H9 (cell line): ENCODE results near the gene SECISBP2. TPM values are rescaled to one million over a fixed set of nuclear protein-coding genes. Genes with fewer than 3 reads are reported as not detected.

Source experiments
- DNase-seq: peaks from one replicate; pipeline ENCODE4 v3.0.0-alpha.2; 2017
- H2AFZ ChIP-seq: one replicate; pipeline ENCODE4 v1.6.1; 2013; ENCODE audit warnings: mild to moderate bottlenecking, low read length, control low read depth, moderate library complexity
- H2AK5ac ChIP-seq: 2 replicates; pipeline ENCODE4 v1.6.1; 2013; ENCODE audit warnings: low read length, control low read depth, mixed read lengths; ENCODE audit not compliant: insufficient read length
- H2BK120ac ChIP-seq: one replicate; pipeline ENCODE4 v1.6.1; 2013; ENCODE audit warnings: low read depth, mild to moderate bottlenecking, low read length, control low read depth, inconsistent platforms; ENCODE audit not compliant: poor library complexity, severe bottlenecking
- H2BK12ac ChIP-seq: 2 replicates; pipeline ENCODE4 v1.6.1; 2013; ENCODE audit warnings: low read length, control low read depth, mixed read lengths, low read depth; ENCODE audit not compliant: insufficient read length
- H2BK15ac ChIP-seq: 2 replicates; pipeline ENCODE4 v1.6.1; 2013; ENCODE audit warnings: low read depth, low read length, control low read depth
- H2BK20ac ChIP-seq: one replicate; pipeline ENCODE4 v1.6.1; 2013; ENCODE audit warnings: low read depth, mild to moderate bottlenecking, low read length, control low read depth, inconsistent platforms; ENCODE audit not compliant: poor library complexity, severe bottlenecking
- H2BK5ac ChIP-seq: 2 replicates; pipeline ENCODE4 v1.6.1; 2013; ENCODE audit warnings: low read length, control low read depth, mixed read lengths; ENCODE audit not compliant: insufficient read length
- H3K14ac ChIP-seq: 2 replicates; pipeline ENCODE4 v1.6.1; 2013; ENCODE audit warnings: low read length, control low read depth; ENCODE audit not compliant: insufficient read depth
- H3K18ac ChIP-seq: 2 replicates; pipeline ENCODE4 v1.6.1; 2013; ENCODE audit warnings: low read depth, mild to moderate bottlenecking, mixed read lengths, low read length, control low read depth; ENCODE audit not compliant: insufficient read length
- H3K23ac ChIP-seq: 2 replicates; pipeline ENCODE4 v1.6.1; 2013; ENCODE audit warnings: low read length, control low read depth, mixed read lengths, low read depth; ENCODE audit not compliant: insufficient read length
- H3K23me2 ChIP-seq: 2 replicates; pipeline ENCODE4 v1.6.1; 2013; ENCODE audit warnings: low read depth, mild to moderate bottlenecking, mixed read lengths, low read length, control low read depth; ENCODE audit not compliant: insufficient read length, poor library complexity, severe bottlenecking
- H3K27ac ChIP-seq: 2 replicates; pipeline ENCODE4 v1.5.1; 2013; ENCODE audit warnings: low read length, control low read depth, mixed read lengths, low read depth; ENCODE audit not compliant: insufficient read length
- H3K27me3 ChIP-seq: 2 replicates; pipeline ENCODE4 v1.6.1; 2013; ENCODE audit warnings: low read length, control low read depth, inconsistent platforms; ENCODE audit not compliant: insufficient read depth
- H3K4ac ChIP-seq: 2 replicates; pipeline ENCODE4 v1.6.1; 2013; ENCODE audit warnings: low read depth, mild to moderate bottlenecking, control low read depth, inconsistent platforms, low read length, moderate library complexity
- H3K4me1 ChIP-seq: 2 replicates; pipeline ENCODE4 v1.6.1; 2013; ENCODE audit warnings: low read length, control low read depth, inconsistent platforms; ENCODE audit not compliant: insufficient read depth
- H3K4me2 ChIP-seq: 2 replicates; pipeline ENCODE4 v1.6.1; 2013; ENCODE audit warnings: low read length, control low read depth, mixed read lengths; ENCODE audit not compliant: insufficient read length, insufficient read depth
- H3K56ac ChIP-seq: 2 replicates; pipeline ENCODE4 v1.6.1; 2013; ENCODE audit warnings: low read depth, mild to moderate bottlenecking, mixed read lengths, low read length, control low read depth; ENCODE audit not compliant: insufficient read length
- H3K79me1 ChIP-seq: 2 replicates; pipeline ENCODE4 v1.6.1; 2013; ENCODE audit warnings: low read depth, mild to moderate bottlenecking, moderate library complexity, low read length, control low read depth, inconsistent platforms; ENCODE audit not compliant: insufficient read depth, poor library complexity, severe bottlenecking
- H3K79me2 ChIP-seq: 2 replicates; pipeline ENCODE4 v1.6.1; 2013; ENCODE audit warnings: low read length, control low read depth, inconsistent platforms; ENCODE audit not compliant: insufficient read depth
- H3K9ac ChIP-seq: 2 replicates; pipeline ENCODE4 v1.6.1; 2013; ENCODE audit warnings: low read length, control low read depth, mixed read lengths; ENCODE audit not compliant: insufficient read length; ENCODE audit errors: extremely low read depth
- H3K9me3 ChIP-seq: one replicate; pipeline ENCODE4 v1.6.1; 2013; ENCODE audit warnings: low read depth, low read length, inconsistent platforms; ENCODE audit not compliant: control insufficient read depth
- H3T11ph ChIP-seq: one replicate; pipeline ENCODE4 v1.6.1; 2013; ENCODE audit warnings: mild to moderate bottlenecking, low read length, control low read depth, inconsistent platforms
- H4K20me1 ChIP-seq: one replicate; pipeline ENCODE4 v1.6.1; 2013; ENCODE audit not compliant: control insufficient read depth, insufficient read length, insufficient read depth
- H4K5ac ChIP-seq: 2 replicates; pipeline ENCODE4 v1.6.1; 2013; ENCODE audit warnings: low read depth, mild to moderate bottlenecking, mixed read lengths, low read length, control low read depth; ENCODE audit not compliant: insufficient read length
- H4K8ac ChIP-seq: replicated peaks from 2 replicates; pipeline ENCODE4 v1.6.1; 2013; ENCODE audit warnings: low read length, control low read depth, mixed read lengths, low read depth; ENCODE audit not compliant: insufficient read length
- H4K91ac ChIP-seq: 2 replicates; pipeline ENCODE4 v1.6.1; 2013; ENCODE audit warnings: low read depth, mild to moderate bottlenecking, moderate library complexity, mixed read lengths, low read length, control low read depth; ENCODE audit not compliant: insufficient read length
- H3K27ac Mint-ChIP-seq, 3 experiments: 2 replicates in 2 of 3; 3 replicates in 1 of 3; pipeline ENCODE4 v1.8.0; 2020 to 2021; ENCODE audit warnings: mixed read lengths in 3 of 3, mild to moderate bottlenecking in 1 of 3, moderate library complexity in 1 of 3
- H3K27me3 Mint-ChIP-seq: 2 replicates; pipeline ENCODE4 v1.8.0; 2021; ENCODE audit warnings: low read depth, mild to moderate bottlenecking, moderate library complexity, mixed read lengths
- H3K36me3 Mint-ChIP-seq, 3 experiments: 2 replicates in 2 of 3; 3 replicates in 1 of 3; pipeline ENCODE4 v1.8.0; 2020 to 2021; ENCODE audit warnings: low read depth in 3 of 3, mixed read lengths in 3 of 3; ENCODE audit not compliant: insufficient read depth in 1 of 3
- H3K4me1 Mint-ChIP-seq, 2 experiments: 2 replicates each; pipeline ENCODE4 v1.8.0; 2020; ENCODE audit warnings: mixed read lengths in 2 of 2
- H3K4me3 Mint-ChIP-seq, 2 experiments: 2 replicates in 1 of 2; 3 replicates in 1 of 2; pipeline ENCODE4 v1.8.0; 2020 to 2021; ENCODE audit warnings: mild to moderate bottlenecking in 2 of 2, mixed read lengths in 2 of 2, moderate library complexity in 1 of 2
- H3K9me3 Mint-ChIP-seq, 2 experiments: 2 replicates in 1 of 2; 3 replicates in 1 of 2; pipeline ENCODE4 v1.8.0; 2020; ENCODE audit warnings: mild to moderate bottlenecking in 2 of 2, mixed read lengths in 2 of 2, moderate library complexity in 1 of 2
- total RNA-seq: library from RNA; stranded (reverse); gene quantifications from 2 replicates; pipeline ENCODE4 v1.2.1, GENCODE V29; 2021
- TF ChIP-seq, protein P1 (sequence below): fragments of 200-600 bp; sonication (generic); conservative IDR thresholded peaks from 3 replicates; pipeline ENCODE4 v1.8.0; 2021; ENCODE audit warnings: antibody characterized with exemption, mild to moderate bottlenecking

The SECISBP2 gene
- total RNA-seq, 1 experiment from 2014 or later, result 62.7 TPM

DNA sequence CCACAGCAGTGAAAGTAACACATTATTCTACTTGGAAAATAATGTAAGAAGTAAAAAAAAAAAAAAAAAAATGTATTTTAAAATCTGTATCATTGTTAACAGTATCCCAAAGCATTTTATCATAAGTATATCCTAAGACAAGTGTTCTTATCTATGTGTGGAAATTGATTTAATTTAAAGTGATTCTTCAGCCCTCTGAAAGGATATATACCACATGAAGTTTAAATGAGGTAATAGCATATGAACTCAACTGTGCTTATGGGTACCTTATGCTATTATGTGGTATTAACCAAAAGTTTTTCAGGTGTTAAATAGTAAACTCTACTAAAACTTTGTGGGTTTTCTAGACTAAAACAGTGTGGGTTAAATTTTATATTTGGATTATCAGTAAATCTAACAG, 2.8 kb upstream of the SECISBP2 start:
- H3K23ac ChIP-seq, result no peak overlapping the region
- no peak overlapping the region for H3K4me2 ChIP-seq
- no peak overlapping the region for H2BK5ac ChIP-seq
- H3K27me3 ChIP-seq, result no peaks in the 10 kb centered on the region
- H3K4ac ChIP-seq, result no peak overlapping the region
- no peak overlapping the region for H2AK5ac ChIP-seq
- no peaks in the 10 kb centered on the region for H4K20me1 ChIP-seq
- H3K14ac ChIP-seq, result no peak overlapping the region
- peaks cover 4% of the 10 kb centered on the region for H3K23me2 ChIP-seq
- peaks cover 44% of the 10 kb centered on the region; the same call in 1 of the 2 replicates for H3K79me2 ChIP-seq
- H2BK15ac ChIP-seq, result no peak overlapping the region
- Mint-ChIP-seq H3K36me3 (peaks cover 38 to 63% (median 60%) of the 10 kb centered on the region in 3 experiments), H3K27ac (peak overlapping the region in 1 of 3 experiments; percentile 93; a peak in 1 of 7 replicates), H3K4me1 (peaks cover 41 to 46% of the 10 kb centered on the region in 2 experiments), H3K27me3 (peaks cover 4% of the 10 kb centered on the region; the same call in 1 of the 2 replicates), H3K9me3 (no peaks in the 10 kb centered on the region), H3K4me3 (peak overlapping the region in 1 of 2 experiments; percentile 96; a peak in 1 of 5 replicates)
- H4K91ac ChIP-seq, result no peak overlapping the region
- no peak overlapping the region for H2AFZ ChIP-seq
- no peaks in the 10 kb centered on the region for H3K79me1 ChIP-seq
- no peak for DNase-seq
- no peak overlapping the region for H3K18ac ChIP-seq
- H3K9ac ChIP-seq, result no peak overlapping the region
- H3T11ph ChIP-seq, result no peak overlapping the region
- H3K9me3 ChIP-seq, result no peaks in the 10 kb centered on the region
- TF ChIP-seq, protein P1, sequence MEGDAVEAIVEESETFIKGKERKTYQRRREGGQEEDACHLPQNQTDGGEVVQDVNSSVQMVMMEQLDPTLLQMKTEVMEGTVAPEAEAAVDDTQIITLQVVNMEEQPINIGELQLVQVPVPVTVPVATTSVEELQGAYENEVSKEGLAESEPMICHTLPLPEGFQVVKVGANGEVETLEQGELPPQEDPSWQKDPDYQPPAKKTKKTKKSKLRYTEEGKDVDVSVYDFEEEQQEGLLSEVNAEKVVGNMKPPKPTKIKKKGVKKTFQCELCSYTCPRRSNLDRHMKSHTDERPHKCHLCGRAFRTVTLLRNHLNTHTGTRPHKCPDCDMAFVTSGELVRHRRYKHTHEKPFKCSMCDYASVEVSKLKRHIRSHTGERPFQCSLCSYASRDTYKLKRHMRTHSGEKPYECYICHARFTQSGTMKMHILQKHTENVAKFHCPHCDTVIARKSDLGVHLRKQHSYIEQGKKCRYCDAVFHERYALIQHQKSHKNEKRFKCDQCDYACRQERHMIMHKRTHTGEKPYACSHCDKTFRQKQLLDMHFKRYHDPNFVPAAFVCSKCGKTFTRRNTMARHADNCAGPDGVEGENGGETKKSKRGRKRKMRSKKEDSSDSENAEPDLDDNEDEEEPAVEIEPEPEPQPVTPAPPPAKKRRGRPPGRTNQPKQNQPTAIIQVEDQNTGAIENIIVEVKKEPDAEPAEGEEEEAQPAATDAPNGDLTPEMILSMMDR, result no peak
- H3K4me1 ChIP-seq, result no peaks in the 10 kb centered on the region
- no peak overlapping the region for H3K56ac ChIP-seq
- no peak overlapping the region for H4K8ac ChIP-seq
- no peak overlapping the region for H2BK120ac ChIP-seq
- H4K5ac ChIP-seq, result no peak overlapping the region
- no peak overlapping the region for H2BK20ac ChIP-seq
- H2BK12ac ChIP-seq, result no peak overlapping the region
- no peak overlapping the region for H3K27ac ChIP-seq
